Measurements from ENCODE around the gene DNAJC7.
A peak's percentile ranks its signal among the peaks of the same experiment; 100 is the strongest.

DNAJC7 gene
- total RNA-seq, result 114 to 132 (median 122) reads per million in 4 experiments

GRCh38 chr17:42016941-42017865, at the start of gene DNAJC7:
DNAJC7 (minus strand) TSS chr17:42017439; CDS start chr17:42017416, 23 bp downstream.
- peak; percentile 69 for DNase-seq

GRCh38 chr17:42065201-42065600, 48.0 kb upstream of the DNAJC7 start:
- no peak for DNase-seq

GRCh38 chr17:42062681-42063080, 45.4 kb upstream of the DNAJC7 start:
- DNase-seq, result no peak

- no peak for DNase-seq
Measured at GRCh38 chr17:42061646-42062487, 44.6 kb upstream of the DNAJC7 start.

GRCh38 chr17:42060231-42060630, 43.0 kb upstream of the DNAJC7 start:
- DNase-seq, result no peak

- no peak for DNase-seq
Measured at GRCh38 chr17:42059815-42060214, 42.6 kb upstream of the DNAJC7 start.

GRCh38 chr17:42058063-42058462, 40.8 kb upstream of the DNAJC7 start:
- DNase-seq, result no peak

- no peak for DNase-seq
Measured at GRCh38 chr17:42056635-42057034, 39.4 kb upstream of the DNAJC7 start.

- DNase-seq, result no peak
Measured at GRCh38 chr17:42055496-42055895, 38.3 kb upstream of the DNAJC7 start.

GRCh38 chr17:42055027-42055426, 37.8 kb upstream of the DNAJC7 start:
- DNase-seq, result no peak

- no peak for DNase-seq
Measured at GRCh38 chr17:42053731-42054500, 36.7 kb upstream of the DNAJC7 start.

GRCh38 chr17:42052346-42052877, 35.2 kb upstream of the DNAJC7 start:
- DNase-seq, result no peak

GRCh38 chr17:42051645-42052044, 34.4 kb upstream of the DNAJC7 start:
- no peak for DNase-seq

GRCh38 chr17:42051013-42051400, 33.8 kb upstream of the DNAJC7 start:
- DNase-seq, result no peak

- peak; percentile 49 for DNase-seq
Measured at GRCh38 chr17:42050393-42051012, 33.3 kb upstream of the DNAJC7 start, which contains the start of gene C17orf113. C17orf113 (minus strand) TSS chr17:42050601; CDS start chr17:42043376, 7,225 bp downstream.

GRCh38 chr17:42049834-42050392, 32.7 kb upstream of the DNAJC7 start:
- no peak for DNase-seq

- DNase-seq, result no peak
Measured at GRCh38 chr17:42047343-42047742, 30.1 kb upstream of the DNAJC7 start.

GRCh38 chr17:42045719-42046118, 28.5 kb upstream of the DNAJC7 start:
- DNase-seq, result no peak

GRCh38 chr17:42042598-42043319, 25.5 kb upstream of the DNAJC7 start:
- DNase-seq, result no peak

- DNase-seq, result no peak
Measured at GRCh38 chr17:42041619-42042018, 24.4 kb upstream of the DNAJC7 start.

GRCh38 chr17:42040818-42041217, 23.6 kb upstream of the DNAJC7 start:
- no peak for DNase-seq

Data from effector CD8-positive, alpha-beta T cell (primary cell).